Pulmonary artery endothelial cell (primary cell): ENCODE results near the gene ITPR2. TPM values are rescaled to one million over a fixed set of nuclear protein-coding genes. Genes with fewer than 3 reads are reported as not detected.
"Not testable (repeated sequence)": the region's sequence is repeated elsewhere in the genome, so short reads cannot be mapped to it uniquely, and the experiment has no call there.

Experiments
- DNase-seq: peaks from one replicate; pipeline ENCODE4 v3.0.0-alpha.2; 2011; ENCODE audit warnings: low read depth, low spot score
- total RNA-seq: library from RNA; depleted of rRNA; stranded (reverse); fragments of >200 nt; gene quantifications from 2 replicates; pipeline ENCODE4 v1.2.3, GENCODE V29; 2014

Gene ITPR2
- total RNA-seq, 1 donor from 2014 or later: 96.2 TPM

GRCh38 chr12:26314103-26314502 lies 518.9 kb downstream of the ITPR2 start:
- DNase-seq: not testable (repeated sequence)

DNA sequence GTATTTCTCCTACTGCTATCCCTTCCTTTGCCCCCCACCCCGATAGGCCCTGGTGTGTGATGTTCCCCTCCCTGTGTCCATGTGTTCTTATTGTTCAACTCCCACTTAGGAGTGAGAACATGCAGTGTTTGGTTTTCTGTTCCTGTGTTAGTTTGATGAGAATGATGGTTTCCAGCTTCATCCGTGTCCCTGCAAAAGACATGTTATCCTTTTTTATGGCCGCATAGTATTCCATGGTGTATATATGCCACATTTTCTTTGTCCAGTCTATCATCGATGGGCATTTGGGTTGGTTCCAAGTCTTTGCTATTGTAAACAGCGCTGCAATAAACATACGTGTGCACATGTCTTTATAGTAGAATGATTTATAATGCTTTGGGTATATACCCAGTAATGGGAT lies 522.5 kb downstream of the ITPR2 start:
- DNase-seq: not testable (repeated sequence)

- no peak for DNase-seq
Measured at GRCh38 chr12:26309634-26310033, 523.4 kb downstream of the ITPR2 start.

- no peak for DNase-seq
Measured at GRCh38 chr12:26304273-26304672, 528.7 kb downstream of the ITPR2 start.

DNA sequence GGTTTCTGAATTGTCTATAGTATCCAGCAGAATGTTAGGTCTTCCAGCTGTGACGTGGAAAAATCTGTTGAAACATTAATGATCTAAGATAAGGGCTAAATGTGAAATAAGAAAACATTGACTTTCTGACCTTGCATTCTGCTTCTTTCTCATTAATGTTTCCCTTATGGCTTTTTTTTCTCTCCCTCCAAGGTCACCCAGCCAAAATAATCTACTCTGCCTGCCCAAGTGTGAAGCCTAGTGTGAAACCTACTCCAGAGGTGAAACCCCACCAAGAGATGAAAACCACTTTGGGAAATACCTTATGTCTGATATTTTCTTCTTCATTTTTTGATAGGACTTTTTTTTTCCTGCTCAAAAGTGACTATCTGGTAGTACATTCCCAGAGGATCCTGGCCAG lies 529.6 kb downstream of the ITPR2 start:
- DNase-seq: no peak

DNA sequence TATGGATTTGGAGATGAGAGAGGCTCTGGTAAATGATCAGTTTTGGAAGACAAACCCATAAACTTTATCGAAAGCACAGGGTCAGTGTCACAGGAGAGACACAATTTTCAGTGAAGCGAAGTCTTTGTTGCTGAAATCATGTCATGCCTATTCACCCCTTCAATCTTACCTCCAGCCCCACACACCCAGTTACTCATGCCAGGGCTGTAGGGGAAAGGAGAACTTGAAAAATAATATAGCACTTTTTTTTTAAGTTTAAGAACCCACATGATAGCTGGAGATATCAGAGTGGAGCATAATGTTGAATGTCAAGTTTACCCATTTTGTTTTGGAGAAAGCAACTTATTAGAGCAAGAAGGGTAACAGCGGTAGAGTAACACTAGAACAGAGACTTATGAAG lies 530.2 kb downstream of the ITPR2 start:
- no peak for DNase-seq

DNA sequence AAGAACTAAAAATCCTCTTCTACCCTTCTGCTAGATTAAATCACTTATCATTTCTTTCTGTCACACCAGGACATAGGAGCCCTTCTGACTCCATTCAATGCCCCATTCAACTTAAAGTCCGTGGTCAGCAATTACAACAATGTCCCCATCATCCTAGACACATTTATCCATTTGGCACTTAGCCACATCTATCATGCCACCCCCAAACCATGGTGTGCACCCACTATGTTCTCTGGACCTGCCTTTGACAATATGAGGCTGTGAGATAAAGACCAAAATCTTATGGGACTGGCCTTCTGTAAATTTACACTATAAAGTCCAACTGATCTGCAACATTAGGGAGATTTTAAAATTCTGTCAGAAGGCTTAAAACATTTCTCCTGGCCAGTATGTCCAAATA lies 533.2 kb downstream of the ITPR2 start:
- no peak for DNase-seq

DNA sequence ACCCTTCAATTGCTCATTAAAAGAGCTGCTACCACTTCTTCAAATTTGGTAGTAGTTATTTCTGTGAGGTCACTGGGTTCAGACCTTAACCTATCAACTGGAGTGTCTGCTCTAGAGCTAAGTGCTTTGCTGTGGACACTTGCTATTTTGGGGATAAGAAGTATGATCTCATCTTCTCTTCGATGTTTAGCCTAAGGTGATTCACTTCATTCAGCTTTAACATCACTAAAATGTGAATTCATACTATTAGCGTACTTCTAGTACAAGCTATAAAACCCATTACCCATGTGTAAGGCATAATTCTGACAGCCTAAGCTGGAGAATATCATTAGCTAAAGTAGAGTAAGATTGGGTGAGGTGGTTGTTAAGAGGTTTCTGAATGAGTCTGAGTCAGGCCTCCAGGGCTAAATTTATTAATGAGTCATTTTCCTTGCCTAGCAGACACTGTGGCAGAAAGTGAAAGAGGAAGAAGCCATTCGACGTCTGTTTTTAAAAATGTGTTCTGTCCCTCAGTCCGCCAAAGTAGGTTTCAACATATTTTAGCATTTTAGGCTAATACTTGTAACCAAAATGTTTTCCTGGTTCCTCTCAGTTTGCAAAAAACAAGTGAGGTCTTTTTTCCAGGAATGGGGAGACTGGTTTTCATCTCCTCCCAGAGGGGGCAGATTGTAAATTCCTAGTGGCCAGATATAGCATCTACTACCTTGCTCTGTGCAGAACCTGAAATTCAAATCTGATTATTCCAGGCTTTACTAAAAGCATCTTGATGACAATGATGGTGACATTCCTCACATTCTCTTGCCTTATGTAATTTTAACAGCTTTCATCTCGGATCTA lies 534.0 kb downstream of the ITPR2 start:
- DNase-seq: no peak

DNA sequence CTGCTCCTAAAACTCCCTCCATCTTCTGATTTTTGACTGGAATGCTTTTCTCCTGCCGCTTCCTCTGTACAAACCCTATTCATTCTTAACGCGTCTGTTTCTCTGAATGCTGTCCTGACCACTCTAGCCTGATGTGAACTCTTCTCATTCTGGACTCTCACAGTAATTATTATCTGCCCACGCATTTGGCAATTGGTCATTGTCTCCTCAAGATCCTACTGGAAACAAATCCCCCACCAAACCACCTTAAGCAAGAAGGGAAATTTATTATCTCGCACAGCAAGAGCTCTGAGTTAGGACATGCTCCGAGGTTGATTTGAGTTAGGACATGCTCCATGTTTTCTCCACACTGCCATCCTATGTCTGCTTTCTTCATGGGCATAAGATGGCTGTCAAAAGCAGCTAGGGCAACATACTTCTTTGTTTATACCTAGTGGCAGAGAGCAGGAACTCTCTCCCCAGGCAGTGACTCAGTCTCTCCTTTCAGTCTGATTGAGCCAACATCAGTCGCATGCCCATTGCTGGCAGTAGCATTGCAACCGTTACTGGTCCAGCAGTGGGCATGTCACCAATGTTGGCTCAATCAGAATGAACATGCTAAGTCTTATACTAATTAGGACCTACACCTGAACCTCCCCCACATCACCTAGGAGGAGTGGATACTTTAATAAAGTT lies 535.5 kb downstream of the ITPR2 start:
- DNase-seq: no peak

- no peak for DNase-seq
Measured at GRCh38 chr12:26295001-26295400, 538.0 kb downstream of the ITPR2 start.

- no peak for DNase-seq
Measured at GRCh38 chr12:26293612-26294011, 539.4 kb downstream of the ITPR2 start.

DNA sequence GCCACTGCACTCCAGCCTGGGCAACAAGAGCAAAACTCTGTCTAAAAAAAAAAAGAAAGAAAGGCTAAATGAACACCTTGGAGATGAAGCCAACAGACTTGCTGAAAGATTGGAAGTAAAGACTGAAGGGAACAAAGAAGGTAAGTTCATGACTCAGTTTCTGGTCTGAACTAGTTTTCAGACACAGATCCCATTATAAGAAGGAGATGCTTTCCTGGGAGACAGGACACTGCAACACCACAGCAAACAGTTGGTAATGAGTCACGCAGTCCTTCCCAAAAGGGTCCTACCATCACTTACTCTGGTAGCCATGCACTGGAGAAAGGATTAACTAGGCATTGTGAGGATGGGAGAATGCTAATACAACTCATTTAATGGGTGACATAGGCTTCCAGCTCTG lies 540.4 kb downstream of the ITPR2 start:
- no peak for DNase-seq

DNA sequence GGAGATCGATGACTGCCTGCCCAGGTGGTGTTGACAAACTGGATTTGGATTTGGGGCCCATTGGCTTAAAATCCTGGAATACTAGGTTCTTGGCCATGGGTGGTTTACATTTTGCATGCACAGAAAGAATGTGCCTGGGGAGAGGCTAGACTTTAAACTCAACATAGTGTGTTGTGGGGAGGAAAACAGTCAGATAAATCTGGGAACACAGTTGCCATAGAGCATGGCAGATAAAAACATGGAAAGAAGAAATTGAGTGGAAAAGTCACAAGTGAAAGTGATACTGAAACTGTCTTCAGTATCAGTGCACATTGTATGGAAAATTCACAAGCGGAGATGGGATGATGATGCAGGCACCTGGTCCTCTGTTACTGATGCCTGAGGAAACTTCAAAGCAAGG lies 542.4 kb downstream of the ITPR2 start:
- no peak for DNase-seq

- DNase-seq: no peak
Measured at GRCh38 chr12:26287671-26288381, 545.2 kb downstream of the ITPR2 start.

Other genes with a start within 250 kb of the ITPR2 start
- 40.4 and 55.3 TPM in 2 replicates for gene INTS13, start 104.8 kb upstream of the ITPR2 start, total RNA-seq
- 78.3 and 98.4 TPM in 2 replicates for gene FGFR1OP2, start 105.3 kb upstream of the ITPR2 start, total RNA-seq
- 105 and 109 TPM in 2 replicates for gene TM7SF3, start 181.2 kb upstream of the ITPR2 start, total RNA-seq
- 38.2 and 56.8 TPM in 2 replicates for gene MED21, start 189.4 kb upstream of the ITPR2 start, total RNA-seq
- not detected in 2 replicates for gene C12orf71, start 249.4 kb upstream of the ITPR2 start, total RNA-seq